Spleen (tissue), 11 donors: ENCODE data around the gene GSG1L. TPM values are rescaled to one million over a fixed set of nuclear protein-coding genes. Genes with fewer than 3 reads are reported as not detected.

Experiments
- DNase-seq: peaks from one replicate; pipeline ENCODE4 v3.0.0-alpha.2; 2020
- H3K27ac ChIP-seq, 8 donors: fragments of 200-600 bp; sonication (generic) in 7 of 8; 1 replicate in 4 of 8; 2 replicates in 4 of 8; pipeline versions ENCODE4 v1.5.0 to v1.8.0; 2016 to 2021; ENCODE audit warnings: inconsistent platforms in 4 of 8, mild to moderate bottlenecking in 4 of 8, moderate library complexity in 1 of 8
- H3K27me3 ChIP-seq, 7 donors: fragments of 200-600 bp; sonication (generic) in 6 of 7; replicated peaks in 1 of 7; 1 replicate in 4 of 7; 2 replicates in 3 of 7; pipeline versions ENCODE4 v1.5.0 to v1.8.0; 2016 to 2021; ENCODE audit warnings: inconsistent platforms in 3 of 7, mild to moderate bottlenecking in 1 of 7
- H3K36me3 ChIP-seq, 6 donors: fragments of 200-600 bp; sonication (generic) in 5 of 6; 1 replicate in 4 of 6; 2 replicates in 2 of 6; pipeline versions ENCODE4 v1.5.0 to v1.8.0; 2016 to 2021; ENCODE audit warnings: inconsistent platforms in 2 of 6
- H3K4me1 ChIP-seq, 6 donors: fragments of 200-600 bp; sonication (generic) in 5 of 6; 1 replicate in 3 of 6; 2 replicates in 3 of 6; pipeline versions ENCODE4 v1.5.0 to v1.8.0; 2016 to 2021; ENCODE audit warnings: inconsistent platforms in 3 of 6
- H3K4me3 ChIP-seq, 8 donors: fragments of 200-600 bp; sonication (generic) in 7 of 8; 1 replicate in 4 of 8; 2 replicates in 4 of 8; pipeline versions ENCODE4 v1.5.0 to v1.8.0; 2016 to 2021; ENCODE audit warnings: inconsistent platforms in 4 of 8, mild to moderate bottlenecking in 4 of 8, moderate library complexity in 2 of 8
- H3K9me3 ChIP-seq, 8 donors: fragments of 200-600 bp; sonication (generic) in 7 of 8; 1 replicate in 4 of 8; 2 replicates in 4 of 8; pipeline versions ENCODE4 v1.5.0 to v1.8.0; 2016 to 2021; ENCODE audit warnings: inconsistent platforms in 4 of 8
- CTCF ChIP-seq, 11 experiments: fragments of 200-600 bp in 7 of 11; fragments of 450-650 bp in 4 of 11; sonication (generic) in 4 of 11; IDR thresholded peaks in 8 of 11; conservative IDR thresholded peaks in 3 of 11; 1 replicate in 7 of 11; 2 replicates in 4 of 11; pipeline versions ENCODE4 v1.4.0 to v1.8.0; 2016 to 2021; ENCODE audit warnings: antibody characterized with exemption in 11 of 11, inconsistent platforms in 4 of 11, mild to moderate bottlenecking in 1 of 11
- POLR2A ChIP-seq, 3 donors: fragments of 450-650 bp; IDR thresholded peaks; one replicate each; pipeline ENCODE4 v1.5.1; 2017; ENCODE audit warnings: antibody characterized with exemption in 3 of 3, mild to moderate bottlenecking in 1 of 3
- POLR2AphosphoS5 ChIP-seq, 3 donors: sonication (generic); formaldehyde crosslinking; IDR thresholded peaks; one replicate each; pipeline ENCODE4 v1.5.1; 2017; ENCODE audit warnings: antibody characterized with exemption in 3 of 3
- WGBS, 5 donors: extraction: QIAGEN DNeasy Blood & Tissue Kit in 3 of 5; methylation state at CpG; one replicate each; pipeline versions ENCODE4 v1.1.5 to v1.1.7; 2013 to 2018; 5-methylcytosine and 5-hydroxymethylcytosine counted together
- intact Hi-C: fragments of 100-400 bp; cut with DNase I; formaldehyde crosslinking; loops from one replicate; pipeline ENCODE4 v1.15.0; 2023; ENCODE audit warnings: low total_unique reads
- polyA plus RNA-seq, 3 donors: library from polyadenylated mRNA; stranded (reverse); fragments of 200-250 nt; gene quantifications; one replicate each; pipeline ENCODE4 v1.2.1, GENCODE V29; 2013
- total RNA-seq, 7 donors: library from RNA; depleted of rRNA in 3 of 7; stranded (reverse); fragments of >200 nt in 3 of 7; fragmentation: NEBNext Ultra II Directional in 4 of 7; extraction: Animal tissue kit (Norgen Biotek cat#: 25700) in 4 of 7; gene quantifications; one replicate each; pipeline versions ENCODE4 v1.1.0 to v1.2.1, GENCODE V29; 2016 to 2021
- donor health status: healthy with polysubstance abuse.
- donor health status: DM: no; HTN: no; CAD: no; lungs with moderate emphysema.
- donor health status: DM: no; HTN: no; CAD: no.
- donor health status: Bipolar disorder and iron deficiency.
- donor health status: healthy.
- donor health status: DM: no; HTN: no; CAD: no.
- donor health status: DM: yes; HTN: yes; CAD: no.

GSG1L gene
- total and polyA plus RNA-seq, 10 donors: 0.22 to 0.58 (median 0.43) TPM; not detected in 6

- intact Hi-C loops: no loop called here
Measured at GRCh38 chr16:27759301-27759871, 304.1 kb downstream of the GSG1L start.

GRCh38 chr16:27758544-27758943 lies 305.0 kb downstream of the GSG1L start:
- Histone ChIP-seq H3K4me3 (no peak overlapping the region), H3K9me3 (peaks cover 0 to under 1% (median 0%) of the 10 kb centered on the region in 8 donors), H3K27ac (no peak overlapping the region), H3K36me3 (peaks cover 0 to 87% (median 26%) of the 10 kb centered on the region in 6 donors), H3K27me3 (no peaks in the 10 kb centered on the region), H3K4me1 (peaks cover 0 to 22% (median 3%) of the 10 kb centered on the region in 6 donors)
- intact Hi-C loops: no loop called here
- no peak for DNase-seq
- TF ChIP-seq POLR2AphosphoS5 (IDR thresholded peaks at IDR 0.05): no peak
- TF ChIP-seq CTCF (IDR thresholded peaks at IDR 0.05 in 8 of 11, conservative IDR thresholded peaks at IDR 0.05 in 3 of 11): no peak
- no peak for TF ChIP-seq POLR2A (IDR thresholded peaks at IDR 0.05)
- 68 to 100% (median 100%) methylated on average over 2 of the region's 2 CpGs for WGBS, 5 donors

More at GRCh38 chr16:27759301-27759871, 304.1 kb downstream of the GSG1L start:
- H3K27me3 ChIP-seq: no peaks in the 10 kb centered on the region
- H3K36me3 ChIP-seq: peaks cover 0 to 87% (median 34%) of the 10 kb centered on the region in 6 donors
- H3K9me3 ChIP-seq: peaks cover 0 to 9% (median 6%) of the 10 kb centered on the region in 8 donors
- DNase-seq: no peak
- no peak overlapping the region for H3K4me3 ChIP-seq
- TF ChIP-seq CTCF (IDR thresholded peaks at IDR 0.05 in 8 of 11, conservative IDR thresholded peaks at IDR 0.05 in 3 of 11): no peak
- no peak for TF ChIP-seq POLR2AphosphoS5 (IDR thresholded peaks at IDR 0.05)
- no peak for TF ChIP-seq POLR2A (IDR thresholded peaks at IDR 0.05)
- WGBS, 5 donors: 70 to 89% (median 77%) methylated on average over 8 to 9 of the region's 9 CpGs
- H3K27ac ChIP-seq: no peak overlapping the region
- peaks cover 0 to 22% (median 3%) of the 10 kb centered on the region in 6 donors for H3K4me1 ChIP-seq

GRCh38 chr16:27756206-27756970 lies 307.1 kb downstream of the GSG1L start:
- Histone ChIP-seq H3K27ac (no peak overlapping the region), H3K4me1 (peaks cover 0 to 22% (median 3%) of the 10 kb centered on the region in 6 donors), H3K36me3 (peaks cover 0 to 85% (median 10%) of the 10 kb centered on the region in 6 donors), H3K27me3 (no peaks in the 10 kb centered on the region), H3K9me3 (no peaks in the 10 kb centered on the region), H3K4me3 (no peak overlapping the region)
- intact Hi-C loops: no loop called here
- TF ChIP-seq POLR2AphosphoS5 (IDR thresholded peaks at IDR 0.05) (no peak), CTCF (IDR thresholded peaks at IDR 0.05 in 8 of 11, conservative IDR thresholded peaks at IDR 0.05 in 3 of 11) (no peak), POLR2A (IDR thresholded peaks at IDR 0.05) (no peak)
- DNase-seq: no peak
- 47 to 75% (median 61%) methylated on average over 10 of the region's 10 CpGs for WGBS, 5 donors
